ENCODE results near the gene AGPAT3.

GRCh38 chr21:44019568-44019958, 154.5 kb downstream of the AGPAT3 start:
- no peak for TF ChIP-seq EZH2 (IDR thresholded peaks at IDR 0.05; ENCODE audit: borderline replicate concordance, control insufficient read depth, low read depth, low read length)
- no peak for TF ChIP-seq CTCF (IDR thresholded peaks at IDR 0.05 in 2 of 3, conservative IDR thresholded peaks at IDR 0.05 in 1 of 3; ENCODE audit: control insufficient read depth in 2 of 3, extremely low read depth in 1 of 3, insufficient read depth in 1 of 3, low read depth in 3 of 3, low read length in 3 of 3)
- no peak for TF ChIP-seq POLR2A (IDR thresholded peaks at IDR 0.05; ENCODE audit: low read depth, low read length)
- TF ChIP-seq NFYB (IDR thresholded peaks at IDR 0.05; ENCODE audit: insufficient read depth, low read depth, low read length), result no peak
- no peak for TF ChIP-seq POLR2AphosphoS5 (IDR thresholded peaks at IDR 0.05; ENCODE audit: low read length)
- TF ChIP-seq, protein P1, sequence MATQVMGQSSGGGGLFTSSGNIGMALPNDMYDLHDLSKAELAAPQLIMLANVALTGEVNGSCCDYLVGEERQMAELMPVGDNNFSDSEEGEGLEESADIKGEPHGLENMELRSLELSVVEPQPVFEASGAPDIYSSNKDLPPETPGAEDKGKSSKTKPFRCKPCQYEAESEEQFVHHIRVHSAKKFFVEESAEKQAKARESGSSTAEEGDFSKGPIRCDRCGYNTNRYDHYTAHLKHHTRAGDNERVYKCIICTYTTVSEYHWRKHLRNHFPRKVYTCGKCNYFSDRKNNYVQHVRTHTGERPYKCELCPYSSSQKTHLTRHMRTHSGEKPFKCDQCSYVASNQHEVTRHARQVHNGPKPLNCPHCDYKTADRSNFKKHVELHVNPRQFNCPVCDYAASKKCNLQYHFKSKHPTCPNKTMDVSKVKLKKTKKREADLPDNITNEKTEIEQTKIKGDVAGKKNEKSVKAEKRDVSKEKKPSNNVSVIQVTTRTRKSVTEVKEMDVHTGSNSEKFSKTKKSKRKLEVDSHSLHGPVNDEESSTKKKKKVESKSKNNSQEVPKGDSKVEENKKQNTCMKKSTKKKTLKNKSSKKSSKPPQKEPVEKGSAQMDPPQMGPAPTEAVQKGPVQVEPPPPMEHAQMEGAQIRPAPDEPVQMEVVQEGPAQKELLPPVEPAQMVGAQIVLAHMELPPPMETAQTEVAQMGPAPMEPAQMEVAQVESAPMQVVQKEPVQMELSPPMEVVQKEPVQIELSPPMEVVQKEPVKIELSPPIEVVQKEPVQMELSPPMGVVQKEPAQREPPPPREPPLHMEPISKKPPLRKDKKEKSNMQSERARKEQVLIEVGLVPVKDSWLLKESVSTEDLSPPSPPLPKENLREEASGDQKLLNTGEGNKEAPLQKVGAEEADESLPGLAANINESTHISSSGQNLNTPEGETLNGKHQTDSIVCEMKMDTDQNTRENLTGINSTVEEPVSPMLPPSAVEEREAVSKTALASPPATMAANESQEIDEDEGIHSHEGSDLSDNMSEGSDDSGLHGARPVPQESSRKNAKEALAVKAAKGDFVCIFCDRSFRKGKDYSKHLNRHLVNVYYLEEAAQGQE (IDR thresholded peaks at IDR 0.05; ENCODE audit: low read depth, low read length), result no peak
- no peak for TF ChIP-seq RAD21 (IDR thresholded peaks at IDR 0.05; ENCODE audit: insufficient read depth, low read depth, low read length)
- TF ChIP-seq SUZ12 (IDR thresholded peaks at IDR 0.05; ENCODE audit: unreplicated experiment), result no peak
- no peak for TF ChIP-seq BHLHE40 (IDR thresholded peaks at IDR 0.05; ENCODE audit: borderline replicate concordance in 1 of 2, low read depth in 2 of 2, low read length in 1 of 2)
